GM12801 (cell line): ENCODE data around the gene ETS1.

ENCODE experiments used
- TF ChIP-seq, protein P1 (sequence below): IDR thresholded peaks from one replicate; pipeline ENCODE4 v1.5.1; 2011; ENCODE audit warnings: control low read depth; ENCODE audit not compliant: insufficient read length; ENCODE audit errors: extremely low read depth

ETS1 gene

DNA sequence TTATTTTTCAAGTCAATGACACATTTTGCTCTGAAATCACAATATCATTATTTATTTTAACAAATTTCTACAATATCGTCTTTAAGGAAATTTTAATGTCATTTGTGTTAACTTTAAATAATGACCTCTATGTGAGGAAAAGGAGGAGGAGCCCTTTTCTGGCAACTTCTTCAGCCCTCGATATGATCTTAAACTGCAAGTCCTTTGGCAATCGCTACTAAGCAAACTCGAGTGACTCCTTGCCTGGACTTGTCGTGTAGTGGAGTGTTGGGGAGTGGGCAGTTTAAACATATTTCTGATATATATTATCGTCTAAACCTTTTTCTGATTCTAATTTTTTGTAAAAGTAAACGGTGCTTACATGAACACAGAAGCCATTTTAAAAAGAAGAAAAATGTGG is 16.7 kb downstream of the ETS1 start:
- TF ChIP-seq, protein P1, sequence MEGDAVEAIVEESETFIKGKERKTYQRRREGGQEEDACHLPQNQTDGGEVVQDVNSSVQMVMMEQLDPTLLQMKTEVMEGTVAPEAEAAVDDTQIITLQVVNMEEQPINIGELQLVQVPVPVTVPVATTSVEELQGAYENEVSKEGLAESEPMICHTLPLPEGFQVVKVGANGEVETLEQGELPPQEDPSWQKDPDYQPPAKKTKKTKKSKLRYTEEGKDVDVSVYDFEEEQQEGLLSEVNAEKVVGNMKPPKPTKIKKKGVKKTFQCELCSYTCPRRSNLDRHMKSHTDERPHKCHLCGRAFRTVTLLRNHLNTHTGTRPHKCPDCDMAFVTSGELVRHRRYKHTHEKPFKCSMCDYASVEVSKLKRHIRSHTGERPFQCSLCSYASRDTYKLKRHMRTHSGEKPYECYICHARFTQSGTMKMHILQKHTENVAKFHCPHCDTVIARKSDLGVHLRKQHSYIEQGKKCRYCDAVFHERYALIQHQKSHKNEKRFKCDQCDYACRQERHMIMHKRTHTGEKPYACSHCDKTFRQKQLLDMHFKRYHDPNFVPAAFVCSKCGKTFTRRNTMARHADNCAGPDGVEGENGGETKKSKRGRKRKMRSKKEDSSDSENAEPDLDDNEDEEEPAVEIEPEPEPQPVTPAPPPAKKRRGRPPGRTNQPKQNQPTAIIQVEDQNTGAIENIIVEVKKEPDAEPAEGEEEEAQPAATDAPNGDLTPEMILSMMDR: no peak

DNA sequence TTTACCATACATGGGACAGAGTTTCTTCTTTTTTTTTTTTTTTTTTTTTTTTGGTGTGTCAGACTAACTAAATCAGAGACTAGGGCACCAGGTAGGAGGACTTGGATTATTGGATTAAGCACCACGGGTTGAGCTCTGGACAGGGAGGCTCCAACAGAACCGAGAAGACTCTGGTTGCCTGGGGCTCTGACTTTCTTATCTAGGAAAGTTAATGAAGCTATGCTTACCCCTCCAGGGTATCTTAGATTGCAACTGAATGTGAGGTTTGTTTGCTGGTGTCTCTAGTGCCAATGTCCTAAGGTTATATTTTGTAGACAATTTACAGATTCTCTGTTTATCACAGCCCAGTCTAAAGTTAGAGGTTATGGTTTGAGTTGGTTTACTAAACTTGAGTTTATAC is 18.1 kb downstream of the ETS1 start:
- TF ChIP-seq, protein P1: no peak

DNA sequence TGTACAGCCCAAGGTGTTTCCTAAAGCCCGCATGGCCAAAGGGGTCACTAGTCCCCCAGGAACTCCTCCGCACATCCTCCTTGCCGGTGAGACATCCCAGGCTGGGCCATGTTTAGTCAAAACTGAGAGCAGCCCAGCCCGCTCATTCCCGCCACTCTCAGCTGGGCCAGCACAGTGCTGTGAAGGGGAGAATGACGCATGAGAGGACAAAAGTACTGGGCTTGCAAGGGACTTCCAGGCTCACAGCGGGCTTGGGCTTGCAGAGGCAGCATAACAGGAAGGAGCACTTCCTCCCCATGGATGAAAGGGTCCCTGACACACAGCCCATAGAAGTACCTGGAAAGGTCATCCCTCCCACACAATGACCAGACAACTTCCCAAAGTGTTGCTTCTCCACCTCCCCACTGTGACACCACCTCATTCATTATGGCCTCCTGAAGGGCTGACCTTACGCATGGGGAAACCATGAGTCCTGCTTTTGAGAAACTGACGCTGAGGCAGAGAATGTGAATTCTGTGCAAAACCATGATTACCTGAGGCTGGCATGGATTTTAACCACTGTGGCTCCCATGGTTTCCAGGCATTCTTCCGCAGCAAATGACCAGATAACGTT is 19.1 kb downstream of the ETS1 start:
- TF ChIP-seq, protein P1: no peak

- TF ChIP-seq, protein P1: no peak
Observed at GRCh38 chr11:128567130-128567529, 20.2 kb downstream of the ETS1 start.

- TF ChIP-seq, protein P1: no peak
Observed at GRCh38 chr11:128565881-128566280, 21.5 kb downstream of the ETS1 start.

DNA sequence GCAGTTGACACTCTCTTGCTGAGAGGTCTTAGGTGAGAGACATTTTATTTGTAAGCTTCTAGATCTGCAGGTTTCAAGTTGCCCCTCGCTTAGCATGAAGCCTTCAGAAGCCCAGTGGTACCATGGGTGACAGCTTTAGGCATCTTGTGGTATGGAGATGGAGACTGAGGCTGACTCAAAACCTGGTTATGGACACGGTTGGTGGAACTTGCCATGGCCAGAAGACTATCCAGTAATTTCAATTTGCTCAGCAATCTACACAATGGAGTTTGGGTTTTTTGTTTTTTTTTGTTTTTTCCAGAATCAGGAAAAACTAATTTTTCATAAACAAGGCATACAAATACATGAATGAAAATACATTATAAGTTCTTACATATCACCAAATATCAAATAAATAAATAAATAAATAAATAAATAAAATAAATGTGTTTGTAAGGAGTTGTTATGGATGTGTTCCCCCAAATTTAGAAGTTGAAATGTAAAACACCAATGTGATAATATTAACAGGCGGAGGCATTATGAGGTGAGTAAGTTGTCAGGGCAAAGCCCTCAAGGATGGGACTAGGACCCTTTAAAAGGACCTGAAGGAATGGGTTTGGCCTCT is 22.6 kb downstream of the ETS1 start:
- TF ChIP-seq, protein P1: no peak

DNA sequence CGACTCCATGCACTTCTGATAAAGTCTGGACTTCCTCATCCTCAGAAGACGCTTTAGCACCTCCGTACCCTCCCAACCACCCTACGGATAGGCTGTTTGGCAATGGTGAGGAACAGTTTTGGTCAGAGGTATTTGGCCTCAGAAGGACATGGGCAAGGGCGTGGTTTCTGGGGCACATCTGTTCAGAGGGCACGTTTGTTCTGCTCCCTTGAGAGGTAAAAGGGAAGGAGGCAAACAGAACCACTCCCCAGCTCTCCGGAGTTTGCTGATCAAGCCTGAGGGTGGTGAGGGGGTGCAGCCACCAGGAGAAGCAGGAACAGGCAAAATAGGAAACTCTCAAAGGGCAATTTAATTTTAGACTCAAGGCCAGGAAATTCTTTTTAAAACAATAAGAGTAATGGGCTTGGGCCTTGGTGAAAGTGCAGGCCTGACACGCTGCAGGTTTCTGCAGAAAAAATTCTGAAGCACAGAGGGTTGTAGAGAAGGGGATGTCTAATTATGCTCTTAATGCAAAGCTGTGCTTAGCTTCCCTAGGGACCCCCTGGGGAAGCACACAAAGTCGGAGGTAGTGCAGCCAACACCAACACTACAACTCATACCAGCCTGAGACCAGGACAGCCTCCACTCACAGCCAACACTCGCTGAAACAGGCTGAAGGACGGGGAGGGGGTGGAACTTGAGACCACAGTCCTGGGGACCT is 23.3 kb downstream of the ETS1 start:
- TF ChIP-seq, protein P1: no peak
